ENCODE measurements around the gene COL5A2.
A peak's percentile ranks its signal among the peaks of the same experiment; 100 is the strongest.

COL5A2 gene

DNA sequence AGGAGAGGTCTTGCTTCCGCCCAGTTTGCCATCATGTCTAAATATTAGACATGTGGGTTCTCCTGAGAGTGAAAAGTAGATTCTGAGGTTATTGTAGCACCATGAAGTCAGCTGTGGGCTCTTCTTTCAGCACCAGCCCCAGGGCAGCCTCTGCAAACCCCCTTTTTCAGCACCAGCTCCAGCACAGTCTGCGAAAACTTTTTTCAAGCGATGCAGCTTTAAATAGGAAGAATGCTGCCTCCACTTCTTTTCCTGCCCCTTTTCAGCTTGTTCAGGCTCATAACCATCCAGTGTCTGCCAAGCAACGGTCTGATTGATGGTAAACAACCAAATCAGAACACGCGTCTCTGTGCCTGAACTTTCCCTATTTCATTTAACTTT, at the start of gene COL5A2:
Gene COL5A2, minus strand, starts transcription at position 192 of the 381 bp plus-strand sequence. Its CDS starts 157 bp downstream, at position 35.
- peak; percentile 87 for DNase-seq

DNA sequence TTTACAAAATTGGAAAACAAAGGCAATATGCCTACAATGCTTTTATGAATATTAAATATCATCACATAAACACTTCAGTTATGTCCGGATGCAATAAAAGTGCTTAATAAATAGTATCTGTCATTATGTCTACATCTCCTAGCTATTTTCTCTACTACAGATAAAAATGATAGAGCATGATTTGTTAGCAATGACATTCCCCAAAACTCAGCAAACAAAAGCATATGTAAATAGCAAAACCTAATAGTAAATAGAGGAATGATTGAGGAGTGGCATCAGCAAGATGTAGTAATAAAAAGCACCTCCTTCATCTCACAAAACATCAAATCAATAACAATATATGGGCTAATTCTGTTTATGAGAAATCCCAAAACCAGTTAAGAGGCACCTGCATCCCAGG, 46.5 kb upstream of the COL5A2 start:
- no peak for DNase-seq

GRCh38 chr2:189225032-189225431, 45.5 kb upstream of the COL5A2 start:
- no peak for DNase-seq

GRCh38 chr2:189222468-189223105, 43.0 kb upstream of the COL5A2 start:
- DNase-seq, result no peak

DNA sequence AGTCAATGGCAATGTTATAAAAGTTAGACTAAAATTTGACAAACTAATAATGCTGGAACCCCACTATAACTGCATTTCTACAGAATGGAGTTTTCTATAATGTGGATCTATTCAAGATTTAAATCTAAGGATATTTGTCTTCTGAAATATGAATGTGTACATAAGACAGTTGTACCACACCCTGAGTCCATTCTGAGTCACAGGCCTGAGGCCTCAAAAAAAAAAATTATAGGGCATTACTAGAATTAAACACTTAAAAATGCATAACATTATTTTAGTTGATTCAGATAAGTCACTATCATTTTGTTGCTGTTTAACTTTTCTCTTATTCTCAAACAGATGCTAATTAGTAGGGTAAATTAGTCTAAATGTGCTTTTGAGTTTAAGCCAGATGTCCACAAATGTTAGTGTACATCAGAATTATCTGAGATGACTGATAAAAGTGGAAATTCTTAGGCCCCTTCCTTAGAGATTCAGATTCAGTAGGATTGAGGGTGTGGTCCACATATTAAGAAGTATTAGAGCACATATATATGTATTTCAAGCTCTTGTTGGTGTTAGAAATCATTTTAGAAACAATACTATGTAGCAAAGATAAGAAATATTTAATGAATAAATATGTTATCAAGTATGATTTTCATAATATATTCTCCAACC, 42.4 kb upstream of the COL5A2 start:
- DNase-seq, result peak; percentile 75

GRCh38 chr2:189218236-189218635, 38.7 kb upstream of the COL5A2 start:
- DNase-seq, result no peak

GRCh38 chr2:189217541-189217940, 38.0 kb upstream of the COL5A2 start:
- peak; percentile 40 for DNase-seq

DNA sequence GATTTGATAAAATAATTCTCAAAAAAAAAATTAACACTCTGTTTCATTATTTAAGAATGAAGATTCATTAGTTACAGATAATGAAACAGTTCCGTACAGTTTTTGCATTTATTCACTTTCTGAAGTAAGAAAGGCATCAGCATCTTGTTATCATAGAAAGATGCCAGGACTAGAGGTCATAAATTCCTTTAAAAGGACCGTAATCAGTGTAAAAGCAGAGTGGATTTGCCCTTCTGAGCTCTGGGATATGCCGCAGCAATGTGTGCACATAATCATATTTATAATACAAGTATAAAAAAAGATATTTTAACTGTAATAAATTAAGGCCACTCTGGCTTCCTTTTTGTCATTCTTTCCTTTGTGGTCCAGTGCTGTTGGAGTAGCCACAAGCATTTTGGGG, 37.5 kb upstream of the COL5A2 start:
- DNase-seq, result no peak

- DNase-seq, result no peak
These were observed 34.9 kb upstream of the COL5A2 start for GRCh38 chr2:189214484-189214883.

DNA sequence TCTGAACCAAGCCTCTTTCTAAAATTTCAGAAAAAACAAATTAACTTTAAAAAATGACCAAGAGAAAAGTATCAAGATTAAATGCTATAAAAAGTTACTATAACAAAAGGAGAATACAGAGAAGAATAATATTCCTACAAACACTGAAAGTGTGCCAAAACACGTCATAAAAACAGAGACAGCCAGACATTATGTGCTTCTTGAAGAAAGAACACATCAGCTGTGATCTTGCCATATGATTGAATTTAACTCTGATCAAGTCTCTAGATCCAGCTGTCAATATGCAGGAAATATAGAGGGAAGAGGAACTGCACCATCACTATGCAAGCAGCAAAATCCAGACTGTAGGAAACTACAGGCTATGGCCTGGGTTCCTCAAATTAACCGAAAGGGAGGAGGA, 33.7 kb upstream of the COL5A2 start:
- DNase-seq, result no peak

- DNase-seq, result peak; percentile 96
These were observed 30.9 kb upstream of the COL5A2 start for GRCh38 chr2:189210250-189211087.

DNA sequence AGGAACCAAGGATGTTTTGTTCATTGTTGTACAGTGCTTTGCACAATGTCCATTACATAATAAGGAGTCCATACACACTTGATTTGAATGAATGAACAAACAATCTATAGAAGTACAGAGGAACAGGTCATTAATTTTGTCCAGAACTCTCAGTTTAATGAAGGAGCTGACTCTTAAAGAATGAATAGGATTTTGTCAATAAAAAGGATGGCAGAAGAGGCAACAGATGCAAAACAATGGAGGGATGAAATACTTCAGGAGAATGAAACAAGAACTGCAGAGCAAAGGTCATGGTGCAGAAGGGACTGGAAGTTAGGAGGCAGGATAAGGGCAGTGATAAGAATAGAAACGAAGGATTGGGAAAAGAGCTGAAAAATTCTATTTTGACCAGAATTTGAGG, 28.7 kb upstream of the COL5A2 start:
- DNase-seq, result no peak

GRCh38 chr2:189204322-189204941, 24.9 kb upstream of the COL5A2 start:
- peak; percentile 74 for DNase-seq

DNA sequence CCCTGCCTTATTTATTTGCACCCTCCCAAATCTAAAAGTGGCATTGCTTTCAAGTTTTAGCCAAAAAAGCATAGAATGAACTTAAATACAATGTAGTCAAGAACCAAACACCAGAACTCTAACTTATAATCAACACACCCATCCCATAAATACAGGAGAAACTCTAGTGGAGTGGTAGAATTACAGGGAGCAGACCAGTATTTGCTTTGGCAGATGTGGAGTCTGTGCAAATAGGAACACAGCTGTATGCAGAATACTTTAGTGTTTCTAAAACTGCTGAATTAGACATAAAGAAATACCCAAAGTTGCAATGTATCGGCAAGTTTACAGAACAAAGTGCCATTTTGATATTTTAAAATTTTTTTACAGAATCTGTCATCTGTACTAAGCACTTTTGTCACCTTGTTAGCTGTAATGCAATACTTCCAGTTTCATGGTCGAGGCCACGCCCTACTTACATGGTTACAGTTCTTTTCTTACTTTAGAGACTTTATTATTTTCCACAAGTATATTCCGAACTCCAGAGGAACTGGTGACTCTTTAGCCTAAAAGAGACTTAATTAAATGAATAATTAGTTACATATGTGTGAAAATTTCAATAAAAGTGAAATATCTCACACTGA, 23.7 kb upstream of the COL5A2 start:
- DNase-seq, result no peak

DNA sequence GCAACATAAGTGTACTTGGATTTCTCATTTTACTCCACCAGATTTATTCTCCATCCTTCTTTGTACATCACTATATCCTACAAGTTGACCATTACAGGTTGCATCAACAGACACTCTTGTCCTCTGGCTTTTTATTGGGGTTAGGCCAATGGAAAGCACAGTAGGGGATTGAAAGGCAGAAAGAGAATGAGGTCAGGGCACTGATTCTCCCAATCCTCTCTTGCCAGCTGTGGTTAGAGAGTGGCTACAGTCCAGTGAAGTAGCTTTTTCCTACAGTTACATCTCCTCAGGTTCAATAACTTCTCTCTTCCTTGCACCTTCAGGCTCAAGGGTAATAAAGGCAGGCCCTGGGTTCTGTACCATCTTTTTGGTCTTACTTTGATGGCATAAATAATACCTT, 20.2 kb upstream of the COL5A2 start:
- no peak for DNase-seq

DNA sequence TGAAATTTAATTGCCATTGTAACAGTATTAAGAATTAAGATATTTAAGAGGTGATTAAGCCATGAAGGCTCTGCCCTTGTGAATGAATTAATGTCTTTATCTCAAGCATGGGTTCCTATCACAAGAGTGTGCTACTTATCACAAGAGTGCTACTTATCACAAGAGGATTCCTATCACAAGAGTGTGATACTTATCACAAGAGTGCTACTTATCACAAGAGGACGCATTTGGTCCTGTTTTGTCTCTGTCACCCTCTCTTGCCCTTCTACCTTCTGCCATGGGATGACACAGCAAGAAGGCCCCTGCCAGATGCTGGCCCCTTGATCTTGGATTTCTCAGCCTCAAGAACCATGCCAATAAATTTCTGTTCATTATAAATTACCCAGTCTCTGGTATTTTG, 13.2 kb upstream of the COL5A2 start:
- DNase-seq, result no peak

GRCh38 chr2:189191766-189192165, 12.2 kb upstream of the COL5A2 start:
- DNase-seq, result no peak

DNA sequence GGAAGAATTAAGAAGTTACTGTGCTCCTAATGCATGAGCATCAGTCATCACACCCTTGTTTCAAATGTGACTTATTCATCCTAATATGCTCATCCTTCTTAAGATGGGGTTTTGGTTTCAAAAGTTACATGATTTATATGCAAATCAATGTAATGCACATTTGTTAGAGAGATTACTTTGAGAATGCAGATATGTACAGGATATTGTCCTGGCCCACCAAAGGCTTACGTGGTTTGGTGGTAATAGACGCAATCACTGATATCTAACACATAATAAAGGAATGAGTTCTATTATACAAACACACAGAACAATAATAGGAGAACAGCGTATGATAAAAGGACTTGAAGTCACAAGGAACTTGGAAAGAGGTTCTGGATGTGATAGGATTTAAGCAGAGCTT, 11.1 kb upstream of the COL5A2 start:
- no peak for DNase-seq

DNA sequence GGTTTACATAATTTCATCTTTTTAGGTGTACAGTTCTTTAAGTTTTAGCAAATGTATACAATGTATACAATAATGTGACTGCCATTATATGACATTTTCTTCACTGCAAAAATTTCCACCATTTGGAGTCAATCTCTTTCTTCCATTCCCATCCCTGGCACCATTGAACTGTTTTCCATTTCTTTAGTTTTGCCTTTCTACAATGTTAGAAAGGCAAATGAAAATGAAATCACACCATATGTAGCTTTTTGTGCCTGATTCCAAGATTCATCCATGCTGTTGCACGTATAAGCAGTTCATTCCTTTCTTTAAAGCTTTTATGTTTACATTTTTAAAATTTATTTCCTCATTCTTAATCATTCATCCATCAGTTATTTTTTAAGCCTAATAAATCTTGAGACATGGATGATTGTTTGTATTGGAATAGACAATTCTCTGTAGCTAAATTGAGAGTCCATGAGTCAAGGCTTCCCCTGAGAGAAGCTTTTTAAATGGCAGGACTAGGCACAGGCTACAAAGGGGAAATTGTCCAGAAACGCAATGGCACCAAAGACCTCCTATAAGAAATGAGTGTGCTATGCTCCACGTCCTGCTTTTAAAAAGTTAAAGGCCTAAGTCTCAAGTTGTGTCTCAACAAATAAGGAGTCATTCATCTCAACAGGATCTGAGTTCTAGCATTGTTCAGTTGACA, 8.7 kb upstream of the COL5A2 start:
- DNase-seq, result peak; percentile 0

GRCh38 chr2:189183170-189183569, 3.6 kb upstream of the COL5A2 start:
- no peak for DNase-seq

DNA sequence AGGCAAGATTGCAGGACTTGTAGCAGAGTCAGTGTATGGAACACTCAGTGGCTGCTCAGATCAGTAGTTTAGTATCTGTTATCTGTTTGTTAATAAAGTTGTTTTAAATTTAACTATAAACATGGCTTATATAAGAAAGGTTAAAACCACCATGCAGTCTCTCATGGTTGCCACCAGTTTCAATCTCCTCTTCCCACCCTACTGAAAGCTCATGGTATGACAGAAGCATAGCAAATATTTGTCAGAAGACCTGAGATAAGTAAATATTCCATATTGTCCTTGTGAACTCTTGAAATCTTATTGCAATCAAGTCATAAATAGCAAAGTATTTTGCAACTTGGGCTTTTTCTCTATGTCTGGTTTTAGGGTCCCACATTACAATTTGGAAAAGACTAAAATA, 2.1 kb upstream of the COL5A2 start:
- no peak for DNase-seq

All from HCEC 1CT (cell line).